GM21381 (cell line): Measurements from ENCODE around the gene CALY.
A peak's percentile ranks its signal among the peaks of the same experiment; 100 is the strongest.
"Not testable (repeated sequence)": the region's sequence is repeated elsewhere in the genome, so short reads cannot be mapped to it uniquely, and the experiment has no call there.

Experiments
- ATAC-seq: cut with Tn5 transposase; IDR thresholded peaks from one replicate; pipeline ENCODE4 v1.9.1; 2021; ENCODE audit warnings: mild to moderate bottlenecking, moderate library complexity; ENCODE audit not compliant: unreplicated experiment

Gene CALY

DNA sequence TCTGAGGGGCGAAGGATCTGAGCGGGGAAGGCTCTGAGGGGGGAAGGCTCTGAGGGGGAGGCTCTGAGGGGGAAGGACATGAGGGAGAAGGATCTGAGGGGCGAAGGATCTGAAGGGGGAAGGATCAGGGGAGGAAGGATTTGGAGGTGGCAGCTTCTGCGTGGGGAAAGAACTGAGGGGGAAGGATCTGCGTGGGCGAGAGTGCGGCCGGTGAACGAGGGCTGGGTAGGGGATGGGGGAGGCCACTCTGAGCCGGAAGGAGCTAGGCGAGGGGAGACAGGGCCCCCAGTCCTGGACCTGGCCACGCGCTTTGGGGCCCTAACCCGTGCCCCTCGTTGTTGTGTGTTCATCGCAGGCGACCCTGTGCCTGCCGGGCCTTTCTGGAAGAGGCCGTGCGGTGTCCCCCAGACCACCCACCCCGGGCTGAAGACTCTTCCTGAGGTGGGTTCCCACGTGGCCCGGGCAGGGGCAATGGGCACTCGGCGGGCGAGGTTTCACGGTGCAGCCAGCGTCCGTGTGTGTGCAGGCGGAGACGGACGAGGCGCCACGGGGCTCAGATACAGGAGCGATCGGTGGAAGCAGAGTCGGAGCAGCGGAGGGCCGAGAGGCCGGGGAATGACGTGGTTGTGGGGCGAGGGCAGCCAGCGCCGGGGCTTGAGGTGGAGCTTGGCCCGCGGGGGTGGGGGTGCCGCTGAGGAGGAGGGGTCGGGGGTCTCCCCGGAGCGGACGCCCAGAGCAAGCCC, 2.0 kb downstream of the CALY start:
- no peak for ATAC-seq

DNA sequence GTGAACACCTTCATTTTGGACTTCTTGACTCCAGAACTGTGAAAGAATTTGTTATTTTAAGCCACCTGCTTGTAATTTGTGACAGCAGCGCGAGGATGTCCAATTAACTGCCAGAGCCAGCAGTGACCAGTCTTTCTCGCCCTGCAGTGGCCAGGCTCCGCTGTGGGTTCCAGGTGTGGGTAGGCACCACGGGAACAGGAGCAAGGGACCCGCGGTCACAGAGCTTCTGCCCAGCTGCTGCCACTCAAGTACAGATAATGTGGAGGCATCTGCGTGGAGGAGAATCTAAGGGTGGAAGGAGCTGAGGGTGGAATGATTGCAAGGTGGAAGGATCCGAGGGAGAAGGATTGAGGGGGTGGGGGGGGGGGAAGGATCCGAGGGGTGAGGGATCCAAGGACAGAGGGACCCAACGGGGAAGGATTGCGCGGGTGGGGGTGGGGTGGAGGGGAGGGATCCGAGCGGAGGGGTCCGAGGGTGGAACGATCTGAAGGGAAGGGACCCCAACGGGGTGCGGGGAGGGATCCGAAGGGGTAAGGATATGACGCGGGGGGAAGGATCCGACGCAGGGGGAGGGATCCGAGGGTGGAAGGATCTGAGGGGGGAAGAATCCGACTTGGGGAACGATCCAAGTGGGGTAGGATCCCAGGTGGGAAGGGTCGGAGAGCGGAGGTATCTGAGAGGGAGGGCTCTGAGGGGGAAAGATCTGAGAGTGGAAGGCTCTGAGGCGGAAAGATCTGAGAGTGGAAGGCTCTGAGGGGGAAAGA, 3.6 kb downstream of the CALY start:
- no peak for ATAC-seq

DNA sequence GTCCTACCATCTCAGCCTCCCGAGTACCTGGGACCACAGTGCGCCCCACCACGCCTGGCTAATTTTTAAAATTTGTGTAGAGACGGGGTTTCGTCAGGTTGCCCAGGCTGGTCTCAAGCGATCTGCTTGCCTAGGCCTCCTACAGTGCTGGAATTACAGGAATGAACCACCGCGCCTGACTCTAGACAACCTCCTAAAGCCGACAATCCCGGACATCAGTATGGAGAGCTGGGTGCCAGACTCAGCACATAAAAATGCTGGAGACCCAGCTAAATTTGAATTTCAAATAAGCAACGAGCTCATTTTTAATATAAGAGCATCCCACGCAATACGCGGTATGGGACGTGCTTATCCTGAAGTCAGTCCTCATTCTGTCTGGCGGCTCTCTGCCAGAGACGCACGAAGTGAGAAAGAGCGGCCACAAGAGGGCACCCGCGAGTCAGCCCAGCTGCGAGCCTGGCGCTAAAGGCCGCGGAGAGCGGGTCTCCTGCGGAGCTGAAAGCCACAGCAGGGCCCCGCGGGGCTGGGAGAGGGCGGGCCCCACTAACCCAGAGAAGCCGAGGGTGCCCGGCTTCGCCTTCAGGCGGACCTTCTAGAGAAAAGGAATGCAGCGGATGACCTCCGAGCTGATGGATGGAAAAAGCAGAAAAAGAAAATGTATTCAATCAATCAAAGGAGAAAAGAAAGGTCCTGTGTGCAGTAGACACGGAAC, 7.0 kb downstream of the CALY start:
- ATAC-seq = peak; percentile 74

GRCh38 chr10:133328358-133329343, 8.0 kb downstream of the CALY start:
- ATAC-seq = no peak

DNA sequence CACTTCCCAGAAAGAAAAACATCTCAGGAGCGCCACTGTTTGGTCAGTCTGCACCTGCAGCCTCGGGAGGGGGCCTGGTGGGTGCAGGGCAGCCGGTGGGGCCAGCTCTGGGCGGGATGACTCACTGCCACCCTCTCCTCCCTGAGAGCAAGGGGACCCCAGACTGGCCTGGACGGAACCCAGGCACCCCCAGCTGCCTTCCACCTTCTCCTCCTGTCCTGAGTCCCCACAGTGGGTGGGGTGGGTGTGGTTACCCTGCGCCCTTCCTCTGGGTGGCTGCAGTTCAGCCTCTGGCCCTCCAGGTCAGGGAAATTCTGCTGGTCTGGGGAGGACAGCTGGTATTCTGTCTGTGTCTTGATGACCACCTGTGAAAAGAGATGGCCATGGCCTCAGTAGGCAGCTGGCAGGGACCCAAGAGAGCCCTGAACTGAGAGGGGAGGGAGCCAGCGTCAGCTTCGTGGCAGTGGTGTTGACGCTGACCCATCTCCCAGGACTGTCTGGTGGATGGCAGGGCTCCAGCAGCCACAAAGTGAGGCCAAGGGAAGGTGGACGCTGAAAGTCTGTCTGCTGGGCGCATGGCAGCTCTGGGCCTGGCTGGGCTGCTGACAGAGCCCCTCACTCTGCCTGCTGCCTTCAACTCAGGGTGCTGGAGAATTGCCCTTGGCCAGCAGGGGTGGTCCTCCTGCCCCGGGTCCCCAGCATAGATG, 8.9 kb downstream of the CALY start:
- no peak for ATAC-seq

GRCh38 chr10:133326745-133327650, 9.7 kb downstream of the CALY start:
- ATAC-seq = no peak

- ATAC-seq = no peak
Measured at GRCh38 chr10:133326223-133326551, 10.5 kb downstream of the CALY start.

GRCh38 chr10:133325440-133326222, 11.1 kb downstream of the CALY start:
- no peak for ATAC-seq

GRCh38 chr10:133324857-133325260, 11.8 kb downstream of the CALY start:
- ATAC-seq = no peak

DNA sequence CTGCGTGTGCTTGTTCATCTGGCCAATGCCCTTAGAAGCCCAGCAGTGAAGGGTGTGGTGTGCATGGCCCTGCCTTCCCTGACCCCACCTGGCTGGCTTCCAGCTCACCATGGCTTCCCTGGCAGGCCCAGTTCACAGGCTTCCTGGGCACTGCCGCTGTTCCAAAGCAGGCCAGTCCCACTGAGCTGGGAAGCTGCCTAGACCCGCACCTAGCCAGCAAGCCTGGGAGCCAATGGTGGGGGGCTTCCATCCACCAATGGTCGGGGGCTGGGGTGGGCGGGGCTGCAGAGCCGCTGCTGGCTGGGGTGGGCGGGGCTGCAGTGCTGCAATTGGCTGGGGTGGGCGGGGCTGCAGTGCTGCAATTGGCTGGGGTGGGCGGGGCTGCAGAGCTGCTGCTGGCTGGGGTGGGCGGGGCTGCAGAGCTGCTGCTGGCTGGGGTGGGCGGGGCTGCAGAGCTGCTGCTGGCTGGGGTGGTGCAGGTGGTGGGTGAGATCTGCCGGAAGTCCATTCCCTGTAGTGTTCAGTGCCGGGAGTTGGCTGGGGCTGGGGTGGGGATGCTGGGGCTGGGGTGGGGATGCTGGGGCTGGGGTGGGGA, 12.4 kb downstream of the CALY start:
- ATAC-seq = no peak

DNA sequence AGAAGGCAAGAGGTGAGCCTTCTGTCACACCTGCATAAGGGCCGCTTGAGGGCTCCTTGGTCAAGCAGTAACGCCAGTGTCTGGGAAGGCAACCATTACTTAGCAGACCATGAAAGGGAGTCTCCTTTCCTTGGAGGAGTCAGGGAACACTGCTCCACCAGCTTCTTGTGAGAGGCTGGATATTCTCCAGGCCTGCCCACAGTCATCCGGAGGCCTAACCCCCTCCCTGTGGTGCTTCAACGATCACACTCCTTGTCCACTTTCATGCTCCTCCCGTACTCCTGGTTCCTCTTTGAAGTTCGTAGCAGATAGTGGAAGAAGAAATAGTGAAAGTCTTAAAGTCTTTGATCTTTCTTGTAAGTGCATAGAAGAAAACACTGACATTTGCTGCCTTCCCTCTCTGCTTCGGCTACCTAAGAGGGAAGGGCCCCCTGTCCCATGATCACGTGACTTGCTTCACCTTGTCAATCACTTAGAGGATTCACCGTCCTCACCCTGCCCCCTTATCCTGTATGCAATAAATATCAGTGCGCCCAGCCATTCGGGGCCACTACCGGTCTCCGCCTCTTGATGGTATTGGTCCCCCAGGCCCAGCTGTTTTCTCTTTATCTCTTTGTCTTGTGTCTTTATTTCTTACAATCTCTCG, 14.5 kb downstream of the CALY start:
- ATAC-seq = not testable (repeated sequence)

- ATAC-seq = not testable (repeated sequence)
Measured at GRCh38 chr10:133320852-133321422, 15.8 kb downstream of the CALY start.

DNA sequence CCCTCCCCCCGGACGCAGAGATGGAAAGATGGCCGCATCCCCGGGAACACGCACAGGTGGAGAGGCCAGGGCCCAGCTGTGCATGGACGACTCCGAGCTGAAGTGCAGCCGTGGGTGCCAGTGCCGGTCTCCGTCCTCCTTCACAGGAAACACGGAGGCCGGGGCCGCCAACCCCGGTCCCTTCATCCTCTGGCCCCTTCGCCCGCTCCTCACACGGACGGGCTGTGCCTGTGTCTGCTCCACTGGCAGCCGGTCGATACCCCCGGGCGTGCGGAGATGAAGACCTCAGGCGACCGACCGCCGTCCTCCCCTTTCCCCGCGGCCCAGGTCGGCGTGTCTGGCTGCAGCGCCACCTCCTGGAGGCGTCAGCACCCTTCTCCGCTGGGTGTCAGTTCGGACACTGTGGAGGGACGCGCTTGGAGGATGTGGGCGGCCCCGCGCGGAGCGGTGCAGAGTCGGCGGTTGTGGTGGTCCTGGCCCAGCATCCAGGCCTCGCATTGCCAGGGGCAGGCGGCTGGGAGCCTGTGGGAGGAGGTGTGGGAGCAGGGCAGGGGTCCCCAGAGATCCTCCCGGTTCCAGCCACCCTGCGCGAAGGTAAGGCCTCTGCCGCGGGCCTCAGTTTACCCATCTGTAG, 18.1 kb downstream of the CALY start:
- ATAC-seq = peak; percentile 77

- ATAC-seq = no peak
Measured at GRCh38 chr10:133316732-133317131, 20.0 kb downstream of the CALY start.

DNA sequence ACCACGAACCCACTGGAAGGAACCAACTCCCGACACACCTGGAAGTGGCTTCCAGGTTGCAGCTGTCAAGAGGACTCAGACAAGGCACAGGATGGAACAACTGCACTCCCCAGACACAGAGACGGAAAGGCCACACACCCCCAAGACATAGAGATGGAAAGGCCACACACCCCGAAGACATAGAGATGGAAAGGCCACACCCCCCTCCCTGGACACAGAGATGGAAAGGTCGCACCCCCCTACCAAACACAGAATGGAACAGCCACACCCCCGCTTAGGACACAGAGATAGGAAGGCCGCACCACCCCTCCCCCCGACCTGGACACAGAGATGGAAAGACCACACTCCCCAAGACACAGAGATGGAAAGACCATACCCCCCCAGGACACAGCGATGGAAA, 20.4 kb downstream of the CALY start:
- ATAC-seq = no peak

DNA sequence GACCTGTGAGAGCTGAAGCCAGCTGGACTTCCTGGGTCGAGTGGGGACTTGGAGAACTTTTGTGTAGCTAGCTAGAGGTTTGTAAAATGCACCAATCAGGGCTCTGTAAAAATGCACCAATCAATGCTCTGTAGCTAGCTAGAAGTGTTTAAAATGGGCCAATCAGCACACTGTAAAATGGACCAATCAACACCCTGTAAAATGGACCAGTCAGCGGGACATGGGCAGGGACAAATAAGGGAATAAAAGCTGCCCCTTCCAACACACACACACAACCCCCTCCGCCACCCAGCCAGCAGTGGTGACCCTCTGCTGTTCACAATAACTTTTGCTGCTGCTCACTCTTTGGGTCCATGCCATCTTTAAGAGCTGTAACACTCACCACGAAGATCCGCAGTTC, 20.8 kb downstream of the CALY start:
- no peak for ATAC-seq

DNA sequence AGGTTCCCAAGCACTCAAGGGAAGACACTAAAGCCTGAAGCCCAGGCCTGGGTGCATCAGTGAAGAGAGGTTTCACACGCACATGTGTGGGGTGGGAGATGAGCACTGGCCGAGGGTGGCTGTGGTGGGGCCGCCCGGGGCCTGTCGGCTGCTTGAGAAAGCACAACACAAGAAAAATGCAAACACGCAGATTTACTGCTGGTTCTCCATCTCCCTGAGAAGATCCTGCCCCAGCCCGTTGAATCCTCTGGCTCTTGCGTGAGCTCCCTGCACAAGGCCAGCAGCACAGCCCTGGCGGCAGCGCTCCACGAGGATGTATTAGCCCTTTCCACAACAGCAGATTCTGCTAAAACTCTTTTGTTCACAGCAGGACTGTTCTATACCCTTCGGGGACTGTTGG, 21.8 kb downstream of the CALY start:
- no peak for ATAC-seq
